ENCODE results near the gene RHEBL1. TPM values are rescaled to one million over a fixed set of nuclear protein-coding genes. Genes with fewer than 3 reads are reported as not detected.

The RHEBL1 gene
- total RNA-seq, 1 donor from 2014 or later = 0.53 TPM

DNA sequence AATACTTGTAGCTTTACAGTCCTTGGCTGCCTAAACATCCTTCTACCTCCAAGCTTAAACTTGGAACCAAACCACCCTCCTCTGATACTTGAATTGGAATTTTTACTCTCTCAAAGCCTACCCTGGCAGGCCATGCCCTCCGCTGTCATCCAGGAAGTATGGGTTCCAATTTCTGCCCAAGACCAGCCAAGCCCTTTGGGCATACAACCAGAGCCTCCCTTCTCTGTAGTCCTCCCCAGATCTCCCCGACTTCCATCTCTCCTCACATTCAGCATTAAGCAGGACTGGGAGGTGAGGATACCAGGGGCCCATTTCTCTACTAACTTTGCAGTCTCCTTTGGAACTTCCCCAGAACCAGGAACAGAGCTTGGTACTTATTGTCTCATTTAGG is 25.2 kb upstream of the RHEBL1 start:
- no peak for FAIRE-seq
- TF ChIP-seq, protein P1, sequence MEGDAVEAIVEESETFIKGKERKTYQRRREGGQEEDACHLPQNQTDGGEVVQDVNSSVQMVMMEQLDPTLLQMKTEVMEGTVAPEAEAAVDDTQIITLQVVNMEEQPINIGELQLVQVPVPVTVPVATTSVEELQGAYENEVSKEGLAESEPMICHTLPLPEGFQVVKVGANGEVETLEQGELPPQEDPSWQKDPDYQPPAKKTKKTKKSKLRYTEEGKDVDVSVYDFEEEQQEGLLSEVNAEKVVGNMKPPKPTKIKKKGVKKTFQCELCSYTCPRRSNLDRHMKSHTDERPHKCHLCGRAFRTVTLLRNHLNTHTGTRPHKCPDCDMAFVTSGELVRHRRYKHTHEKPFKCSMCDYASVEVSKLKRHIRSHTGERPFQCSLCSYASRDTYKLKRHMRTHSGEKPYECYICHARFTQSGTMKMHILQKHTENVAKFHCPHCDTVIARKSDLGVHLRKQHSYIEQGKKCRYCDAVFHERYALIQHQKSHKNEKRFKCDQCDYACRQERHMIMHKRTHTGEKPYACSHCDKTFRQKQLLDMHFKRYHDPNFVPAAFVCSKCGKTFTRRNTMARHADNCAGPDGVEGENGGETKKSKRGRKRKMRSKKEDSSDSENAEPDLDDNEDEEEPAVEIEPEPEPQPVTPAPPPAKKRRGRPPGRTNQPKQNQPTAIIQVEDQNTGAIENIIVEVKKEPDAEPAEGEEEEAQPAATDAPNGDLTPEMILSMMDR (IDR thresholded peaks at IDR 0.05; ENCODE audit: insufficient read depth, low read length, severe bottlenecking) = no peak
- H3K27me3 ChIP-seq (ENCODE audit: control insufficient read depth, insufficient read depth, low read length) = peaks cover 39% of the 10 kb centered on the region
- H3K36me3 ChIP-seq (ENCODE audit: control insufficient read depth, insufficient read depth, low read length) = no peaks in the 10 kb centered on the region
- no peak for DNase-seq (ENCODE audit: low read depth)
- no peak overlapping the region for H3K4me3 ChIP-seq (ENCODE audit: low read depth, low read length)

DNA sequence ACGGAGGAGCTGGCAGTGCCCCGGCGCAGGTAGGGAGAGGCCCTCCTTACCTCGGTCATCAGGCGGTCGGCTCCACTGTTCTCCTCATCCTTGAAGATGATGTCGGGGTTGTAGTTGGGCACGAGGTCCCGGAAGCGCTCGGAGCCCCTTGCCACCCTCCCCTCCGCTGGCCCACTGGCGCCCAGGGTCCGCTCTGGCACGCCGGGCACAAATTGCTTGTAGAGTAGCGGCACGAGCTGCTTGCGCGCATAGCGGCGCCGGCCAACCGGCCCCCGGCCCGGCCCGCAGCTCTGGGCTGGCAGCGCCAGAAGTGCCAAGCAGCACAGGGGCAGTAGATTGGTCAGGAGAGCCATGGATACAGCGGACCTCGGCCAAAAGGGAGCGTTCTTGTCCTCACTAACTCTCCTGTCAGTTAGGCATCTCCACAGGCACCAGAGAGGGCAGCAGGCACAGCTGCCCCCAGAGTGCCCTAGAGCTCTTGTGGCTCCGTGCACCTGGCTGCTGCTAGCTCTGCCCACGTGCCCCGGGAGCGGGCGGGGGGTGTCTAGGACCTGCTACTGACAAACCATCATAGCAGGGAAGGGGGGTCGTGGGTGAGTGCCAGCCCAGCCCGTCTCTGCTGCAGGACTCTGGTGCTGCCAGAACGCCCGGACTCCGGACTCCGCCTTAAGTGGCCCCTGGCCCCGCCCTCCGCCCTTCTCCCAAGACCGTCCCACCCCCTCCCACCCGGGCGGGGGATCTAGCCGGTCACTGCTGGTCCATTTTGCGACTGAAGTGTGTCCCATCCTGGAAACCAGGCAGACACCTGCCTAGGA is 24.6 kb upstream of the RHEBL1 start, which contains the start of gene DHH:
Gene DHH (minus strand): TSS at position 642 of the 815 bp plus-strand sequence. CDS start 289 bp downstream, at position 353.
- FAIRE-seq (no peak), DNase-seq (ENCODE audit: low read depth) (no peak)
- no peaks in the 10 kb centered on the region for H3K36me3 ChIP-seq (ENCODE audit: control insufficient read depth, insufficient read depth, low read length)
- H3K4me3 ChIP-seq (ENCODE audit: low read depth, low read length) = no peak within 1 kb of the TSS
- peaks cover 43% of the 10 kb centered on the region for H3K27me3 ChIP-seq (ENCODE audit: control insufficient read depth, insufficient read depth, low read length)
- TF ChIP-seq, protein P1 (IDR thresholded peaks at IDR 0.05; ENCODE audit: insufficient read depth, low read length, severe bottlenecking) = no peak

DNA sequence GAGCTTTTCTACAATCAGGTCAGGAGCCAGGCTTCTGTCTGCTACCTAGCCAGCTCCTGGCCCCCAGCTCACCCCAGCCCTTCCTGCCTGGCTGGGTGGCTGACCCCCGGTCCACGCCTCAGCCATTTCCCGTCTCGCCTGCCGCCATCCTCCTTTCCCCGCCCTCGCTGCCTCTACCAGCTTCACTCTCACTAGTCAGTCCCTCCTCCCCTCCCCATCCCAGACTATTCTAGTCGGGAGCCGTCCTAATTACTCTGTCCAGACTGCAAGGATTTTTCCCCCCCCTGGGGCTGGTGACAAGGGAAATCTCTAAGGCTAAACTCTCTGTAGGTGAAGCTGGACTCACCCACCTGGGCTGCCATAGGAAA is 24.0 kb upstream of the RHEBL1 start:
- Histone ChIP-seq H3K4me3 (ENCODE audit: low read depth, low read length) (no peak overlapping the region), H3K36me3 (ENCODE audit: control insufficient read depth, insufficient read depth, low read length) (no peaks in the 10 kb centered on the region), H3K27me3 (ENCODE audit: control insufficient read depth, insufficient read depth, low read length) (peaks cover 47% of the 10 kb centered on the region)
- DNase-seq (ENCODE audit: low read depth) (no peak), FAIRE-seq (no peak)
- TF ChIP-seq, protein P1 (IDR thresholded peaks at IDR 0.05; ENCODE audit: insufficient read depth, low read length, severe bottlenecking) = no peak

DNA sequence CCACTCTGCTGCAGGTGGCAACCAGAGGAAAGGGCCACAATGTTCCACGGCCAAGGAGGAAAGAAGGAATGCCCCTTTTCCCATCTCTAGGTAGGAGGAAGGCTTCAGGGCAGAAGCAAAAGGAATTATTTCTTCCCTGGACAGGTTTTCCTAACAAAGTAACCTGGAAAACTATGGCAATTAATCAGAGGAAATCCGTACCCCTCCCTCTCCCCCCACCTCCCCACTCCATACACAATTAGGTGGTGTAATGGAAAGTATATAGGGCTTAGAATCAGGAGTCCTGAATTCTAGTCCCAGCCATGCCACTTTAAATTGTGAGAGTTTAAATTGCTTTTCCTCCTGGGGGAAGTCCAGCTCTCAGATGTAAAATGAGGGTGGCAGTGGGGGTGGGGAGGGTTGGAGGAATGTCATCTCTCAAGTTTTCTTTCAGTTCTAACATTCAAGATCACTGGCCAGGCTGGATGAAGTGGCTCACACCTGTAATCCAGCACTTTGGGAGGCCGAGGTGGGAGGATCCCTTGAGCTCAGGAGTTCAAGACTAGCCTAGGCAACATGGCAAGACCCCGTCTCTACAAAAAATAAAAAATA is 23.1 kb upstream of the RHEBL1 start:
- Histone ChIP-seq H3K36me3 (ENCODE audit: control insufficient read depth, insufficient read depth, low read length) (no peaks in the 10 kb centered on the region), H3K4me3 (ENCODE audit: low read depth, low read length) (no peak overlapping the region), H3K27me3 (ENCODE audit: control insufficient read depth, insufficient read depth, low read length) (peaks cover 47% of the 10 kb centered on the region)
- DNase-seq (ENCODE audit: low read depth) (no peak), FAIRE-seq (no peak)
- TF ChIP-seq, protein P1 (IDR thresholded peaks at IDR 0.05; ENCODE audit: insufficient read depth, low read length, severe bottlenecking) = no peak

DNA sequence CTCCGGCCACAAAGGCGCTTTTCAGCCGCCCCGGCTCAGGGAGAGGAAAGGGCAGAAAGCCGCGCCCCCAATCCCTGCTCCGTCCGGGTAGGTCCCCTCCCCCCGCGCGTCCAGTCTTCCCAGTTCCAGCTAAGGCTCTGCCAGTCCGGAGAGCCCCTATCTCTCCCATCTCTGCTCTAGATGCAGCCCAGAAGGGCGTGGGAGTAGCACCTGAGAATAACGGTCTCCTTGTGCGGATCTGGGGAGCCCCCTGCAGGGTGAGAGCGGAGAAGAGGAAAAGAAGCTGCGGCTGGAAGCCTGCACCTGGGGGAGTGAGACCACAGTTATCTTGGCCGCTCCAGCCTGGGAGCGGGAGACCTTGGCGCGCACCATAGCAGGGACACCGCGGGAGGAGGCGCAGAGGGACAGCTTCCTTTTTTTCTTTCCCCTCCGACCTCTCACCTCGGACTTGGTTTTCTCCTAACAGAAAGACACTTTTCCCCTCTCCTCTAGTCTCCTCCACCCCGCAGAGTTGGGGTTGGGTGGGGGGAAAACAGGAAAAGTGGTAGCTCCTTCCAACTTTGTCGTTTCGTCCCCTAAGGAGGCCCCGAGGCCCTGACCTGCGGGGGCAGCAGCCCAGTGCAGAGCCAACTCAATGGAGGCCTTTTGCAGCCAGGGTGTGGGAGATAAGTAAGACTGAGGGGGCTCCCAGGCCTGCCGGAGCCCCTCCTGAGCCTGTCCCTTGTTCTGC is 22.5 kb upstream of the RHEBL1 start:
- DNase-seq (ENCODE audit: low read depth) (no peak), FAIRE-seq (no peak)
- H3K36me3 ChIP-seq (ENCODE audit: control insufficient read depth, insufficient read depth, low read length) = no peaks in the 10 kb centered on the region
- no peak overlapping the region for H3K4me3 ChIP-seq (ENCODE audit: low read depth, low read length)
- peaks cover 47% of the 10 kb centered on the region for H3K27me3 ChIP-seq (ENCODE audit: control insufficient read depth, insufficient read depth, low read length)
- TF ChIP-seq, protein P1 (IDR thresholded peaks at IDR 0.05; ENCODE audit: insufficient read depth, low read length, severe bottlenecking) = peak; percentile 59
